ENCODE measurements around the gene NPPA. TPM values are rescaled to one million over a fixed set of nuclear protein-coding genes. Genes with fewer than 3 reads are reported as not detected.

NPPA gene
- total RNA-seq, 1 experiment from 2014 or later: not detected

DNA sequence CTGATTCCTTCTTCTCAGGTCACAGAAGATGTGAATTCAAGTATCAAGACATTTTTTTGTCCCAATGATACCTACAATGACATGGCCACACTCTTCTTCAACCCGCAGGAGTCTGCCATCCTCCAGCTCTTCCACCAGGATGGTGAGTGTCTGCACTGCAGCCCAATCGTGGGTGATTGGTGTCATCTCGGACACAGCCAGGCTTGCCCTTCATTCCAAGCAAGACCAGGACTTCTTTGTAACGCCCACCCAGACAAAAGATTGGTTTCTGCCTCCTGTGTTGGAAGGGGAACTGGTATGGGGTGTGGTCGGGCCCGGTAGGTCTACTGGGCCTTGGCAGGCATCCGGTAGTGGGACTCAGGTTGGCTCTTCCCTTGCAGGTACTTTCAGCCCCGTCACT is 14.1 kb downstream of the NPPA start:
- H3K18ac ChIP-seq (ENCODE audit: insufficient read length, low read depth, low read length): no peak overlapping the region
- no peak overlapping the region for H3K27ac Mint-ChIP-seq
- H2BK12ac ChIP-seq (ENCODE audit: insufficient read length, low read depth, low read length): no peak overlapping the region
- DNase-seq: no peak
- no peak overlapping the region for H2BK120ac ChIP-seq (ENCODE audit: low read depth, low read length, poor library complexity, severe bottlenecking)
- no peak overlapping the region for H3K27ac ChIP-seq (ENCODE audit: insufficient read length, low read depth, low read length)
- no peaks in the 10 kb centered on the region for H3K79me2 ChIP-seq (ENCODE audit: insufficient read depth, low read length)
- WGBS (ENCODE audit: extremely low coverage, insufficient read length, low lambda C conversion rate): no CpG with 5 or more reads among the region's 8 CpGs
- no peak overlapping the region for H3K14ac ChIP-seq (ENCODE audit: insufficient read depth, low read length)
- no peak overlapping the region for H3K4me3 Mint-ChIP-seq
- H3K23ac ChIP-seq (ENCODE audit: insufficient read length, low read depth, low read length): no peak overlapping the region
- H3T11ph ChIP-seq (ENCODE audit: low read length): no peak overlapping the region
- no peak overlapping the region for H4K91ac ChIP-seq (ENCODE audit: insufficient read length, low read depth, low read length)
- no peaks in the 10 kb centered on the region for H4K20me1 ChIP-seq (ENCODE audit: control insufficient read depth, insufficient read depth, insufficient read length)
- no peaks in the 10 kb centered on the region for H3K4me1 ChIP-seq (ENCODE audit: insufficient read depth, low read length)
- no peak overlapping the region for H4K5ac ChIP-seq (ENCODE audit: insufficient read length, low read depth, low read length)
- H2AK5ac ChIP-seq (ENCODE audit: insufficient read length, low read length): no peak overlapping the region
- H3K4me1 Mint-ChIP-seq: no peaks in the 10 kb centered on the region
- no peak overlapping the region for H3K9ac ChIP-seq (ENCODE audit: extremely low read depth, insufficient read length, low read length)
- TF ChIP-seq, protein P1, sequence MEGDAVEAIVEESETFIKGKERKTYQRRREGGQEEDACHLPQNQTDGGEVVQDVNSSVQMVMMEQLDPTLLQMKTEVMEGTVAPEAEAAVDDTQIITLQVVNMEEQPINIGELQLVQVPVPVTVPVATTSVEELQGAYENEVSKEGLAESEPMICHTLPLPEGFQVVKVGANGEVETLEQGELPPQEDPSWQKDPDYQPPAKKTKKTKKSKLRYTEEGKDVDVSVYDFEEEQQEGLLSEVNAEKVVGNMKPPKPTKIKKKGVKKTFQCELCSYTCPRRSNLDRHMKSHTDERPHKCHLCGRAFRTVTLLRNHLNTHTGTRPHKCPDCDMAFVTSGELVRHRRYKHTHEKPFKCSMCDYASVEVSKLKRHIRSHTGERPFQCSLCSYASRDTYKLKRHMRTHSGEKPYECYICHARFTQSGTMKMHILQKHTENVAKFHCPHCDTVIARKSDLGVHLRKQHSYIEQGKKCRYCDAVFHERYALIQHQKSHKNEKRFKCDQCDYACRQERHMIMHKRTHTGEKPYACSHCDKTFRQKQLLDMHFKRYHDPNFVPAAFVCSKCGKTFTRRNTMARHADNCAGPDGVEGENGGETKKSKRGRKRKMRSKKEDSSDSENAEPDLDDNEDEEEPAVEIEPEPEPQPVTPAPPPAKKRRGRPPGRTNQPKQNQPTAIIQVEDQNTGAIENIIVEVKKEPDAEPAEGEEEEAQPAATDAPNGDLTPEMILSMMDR (conservative IDR thresholded peaks at IDR 0.05): no peak
- no peak overlapping the region for H2BK5ac ChIP-seq (ENCODE audit: insufficient read length, low read length)
- H3K36me3 Mint-ChIP-seq (ENCODE audit: insufficient read depth in 1 of 3, low read depth in 3 of 3): peaks cover 33 to 88% (median 62%) of the 10 kb centered on the region in 3 experiments
- H3K9me3 Mint-ChIP-seq: no peaks in the 10 kb centered on the region
- no peak overlapping the region for H3K4ac ChIP-seq (ENCODE audit: low read depth, low read length)
- no peak overlapping the region for H3K56ac ChIP-seq (ENCODE audit: insufficient read length, low read depth, low read length)
- no peaks in the 10 kb centered on the region for H3K23me2 ChIP-seq (ENCODE audit: insufficient read length, low read depth, low read length, poor library complexity, severe bottlenecking)
- H3K9me3 ChIP-seq (ENCODE audit: control insufficient read depth, low read depth, low read length): no peaks in the 10 kb centered on the region
- H3K27me3 ChIP-seq (ENCODE audit: insufficient read depth, low read length): no peaks in the 10 kb centered on the region
- no peaks in the 10 kb centered on the region for H3K27me3 Mint-ChIP-seq (ENCODE audit: low read depth)
- no peak overlapping the region for H4K8ac ChIP-seq (replicated peaks; ENCODE audit: insufficient read length, low read depth, low read length)
- H2BK20ac ChIP-seq (ENCODE audit: low read depth, low read length, poor library complexity, severe bottlenecking): no peak overlapping the region
- H3K4me2 ChIP-seq (ENCODE audit: insufficient read depth, insufficient read length, low read length): no peak overlapping the region
- no peak overlapping the region for H2AFZ ChIP-seq (ENCODE audit: low read length)
- H2BK15ac ChIP-seq (ENCODE audit: low read depth, low read length): no peak overlapping the region
- H3K79me1 ChIP-seq (ENCODE audit: insufficient read depth, low read depth, low read length, poor library complexity, severe bottlenecking): no peaks in the 10 kb centered on the region

All from H9 (cell line).